WTC11 (cell line): ENCODE data around the gene SLC5A7.

Source experiments
- ARID4B ChIP-seq: sonication (generic); formaldehyde crosslinking; IDR thresholded peaks from 2 replicates; pipeline ENCODE4 v1.8.0; 2023; ENCODE audit warnings: missing genetic modification reagents, mild to moderate bottlenecking, borderline replicate concordance
- CREB1 ChIP-seq: sonication (generic); formaldehyde crosslinking; IDR thresholded peaks from 2 replicates; pipeline ENCODE4 v1.8.0; 2023; ENCODE audit warnings: mild to moderate bottlenecking, missing genetic modification reagents
- ETV6 ChIP-seq: sonication (generic); formaldehyde crosslinking; IDR thresholded peaks from 2 replicates; pipeline ENCODE4 v1.8.1; 2022; ENCODE audit warnings: mild to moderate bottlenecking, missing genetic modification reagents
- FOXP1 ChIP-seq: sonication (generic); formaldehyde crosslinking; IDR thresholded peaks from 2 replicates; pipeline ENCODE4 v1.8.0; 2022; ENCODE audit warnings: missing genetic modification reagents, mild to moderate bottlenecking, moderate library complexity, borderline replicate concordance
- NFE2L1 ChIP-seq: sonication (generic); formaldehyde crosslinking; IDR thresholded peaks from 2 replicates; pipeline ENCODE4 v1.8.1; 2023; ENCODE audit warnings: missing genetic modification reagents
- NFYB ChIP-seq: sonication (generic); formaldehyde crosslinking; conservative IDR thresholded peaks from 2 replicates; pipeline ENCODE4 v1.8.0; 2022; ENCODE audit warnings: low read depth, missing genetic modification reagents
- NR3C1 ChIP-seq: sonication (generic); formaldehyde crosslinking; conservative IDR thresholded peaks from 2 replicates; pipeline ENCODE4 v1.8.1; 2023; ENCODE audit warnings: low read depth, mild to moderate bottlenecking, missing genetic modification reagents
- SMAD3 ChIP-seq: sonication (generic); formaldehyde crosslinking; IDR thresholded peaks from 2 replicates; pipeline ENCODE4 v1.8.0; 2022; ENCODE audit warnings: missing genetic modification reagents, mild to moderate bottlenecking, borderline replicate concordance
- TEAD4 ChIP-seq: sonication (generic); formaldehyde crosslinking; IDR thresholded peaks from 2 replicates; pipeline ENCODE4 v1.8.0; 2022; ENCODE audit warnings: mild to moderate bottlenecking, missing genetic modification reagents
- ZMAT4 ChIP-seq: fragments of 250-450 bp; sonication (Bioruptor Pico); IDR thresholded peaks from 2 replicates; pipeline ENCODE4 v1.9.0; 2021; ENCODE audit warnings: mild to moderate bottlenecking
- TF ChIP-seq, protein P1 (sequence below): fragments of 200-600 bp; IDR thresholded peaks from 2 replicates; pipeline ENCODE4 v1.8.0; 2022; ENCODE audit warnings: antibody characterized with exemption
- TF ChIP-seq, protein P2 (sequence below): sonication (generic); formaldehyde crosslinking; IDR thresholded peaks from 2 replicates; pipeline ENCODE4 v1.8.1; 2023; ENCODE audit warnings: mild to moderate bottlenecking, missing genetic modification reagents, moderate library complexity

DNA sequence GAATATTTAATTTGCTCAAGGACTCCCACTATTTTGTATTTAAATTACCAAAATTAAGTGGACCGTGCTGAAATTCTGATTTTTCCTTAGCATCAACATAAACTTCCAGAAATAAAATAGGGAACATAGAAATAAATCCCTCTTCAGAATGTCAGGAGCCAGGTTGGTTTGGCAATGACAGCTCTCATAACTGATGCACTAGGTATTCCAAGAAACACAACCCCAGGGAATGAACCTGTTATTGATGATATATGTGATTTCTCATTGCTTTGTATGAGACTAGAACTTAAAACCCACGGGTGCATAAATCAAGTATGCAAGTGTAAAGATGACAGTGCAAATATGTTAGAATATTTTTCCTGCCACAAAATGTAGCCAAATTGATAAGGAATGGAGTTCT lies 12.8 kb downstream of the SLC5A7 start:
- TF ChIP-seq, protein P1, sequence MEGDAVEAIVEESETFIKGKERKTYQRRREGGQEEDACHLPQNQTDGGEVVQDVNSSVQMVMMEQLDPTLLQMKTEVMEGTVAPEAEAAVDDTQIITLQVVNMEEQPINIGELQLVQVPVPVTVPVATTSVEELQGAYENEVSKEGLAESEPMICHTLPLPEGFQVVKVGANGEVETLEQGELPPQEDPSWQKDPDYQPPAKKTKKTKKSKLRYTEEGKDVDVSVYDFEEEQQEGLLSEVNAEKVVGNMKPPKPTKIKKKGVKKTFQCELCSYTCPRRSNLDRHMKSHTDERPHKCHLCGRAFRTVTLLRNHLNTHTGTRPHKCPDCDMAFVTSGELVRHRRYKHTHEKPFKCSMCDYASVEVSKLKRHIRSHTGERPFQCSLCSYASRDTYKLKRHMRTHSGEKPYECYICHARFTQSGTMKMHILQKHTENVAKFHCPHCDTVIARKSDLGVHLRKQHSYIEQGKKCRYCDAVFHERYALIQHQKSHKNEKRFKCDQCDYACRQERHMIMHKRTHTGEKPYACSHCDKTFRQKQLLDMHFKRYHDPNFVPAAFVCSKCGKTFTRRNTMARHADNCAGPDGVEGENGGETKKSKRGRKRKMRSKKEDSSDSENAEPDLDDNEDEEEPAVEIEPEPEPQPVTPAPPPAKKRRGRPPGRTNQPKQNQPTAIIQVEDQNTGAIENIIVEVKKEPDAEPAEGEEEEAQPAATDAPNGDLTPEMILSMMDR: no peak
- TF ChIP-seq ETV6 (no peak), SMAD3 (CRISPR knock-in tag) (no peak), NFE2L1 (no peak), CREB1 (CRISPR knock-in tag) (no peak), FOXP1 (CRISPR knock-in tag) (no peak), NR3C1 (CRISPR knock-in tag) (no peak), TEAD4 (CRISPR knock-in tag) (no peak), NFYB (CRISPR knock-in tag) (no peak), ZMAT4 (CRISPR knock-in tag) (no peak), ARID4B (no peak)
- TF ChIP-seq, protein P2, sequence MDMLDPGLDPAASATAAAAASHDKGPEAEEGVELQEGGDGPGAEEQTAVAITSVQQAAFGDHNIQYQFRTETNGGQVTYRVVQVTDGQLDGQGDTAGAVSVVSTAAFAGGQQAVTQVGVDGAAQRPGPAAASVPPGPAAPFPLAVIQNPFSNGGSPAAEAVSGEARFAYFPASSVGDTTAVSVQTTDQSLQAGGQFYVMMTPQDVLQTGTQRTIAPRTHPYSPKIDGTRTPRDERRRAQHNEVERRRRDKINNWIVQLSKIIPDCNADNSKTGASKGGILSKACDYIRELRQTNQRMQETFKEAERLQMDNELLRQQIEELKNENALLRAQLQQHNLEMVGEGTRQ (CRISPR knock-in tag): no peak
